ENCODE results near the gene LRRK1.

Gene LRRK1

GRCh38 chr15:101119181-101119580 lies 200.0 kb downstream of the LRRK1 start:
- TF ChIP-seq CTCF (conservative IDR thresholded peaks at IDR 0.05; ENCODE audit: low read depth) = no peak
- no peak for DNase-seq (ENCODE audit: low spot score)
- ChIA-PET CTCF (no interaction called here), POLR2A (ENCODE audit: low non-redundant PET) (no interaction called here)
- H3K27ac ChIP-seq = no peak overlapping the region
